GM12878 (cell line): ENCODE measurements around the gene CDK17. TPM values are rescaled to one million over a fixed set of nuclear protein-coding genes. Genes with fewer than 3 reads are reported as not detected.
A peak's percentile ranks its signal among the peaks of the same experiment; 100 is the strongest.

Experiments
- BMI1 ChIP-seq: fragments of 450-650 bp; IDR thresholded peaks from 2 replicates; pipeline ENCODE4 v1.6.1; 2016; ENCODE audit warnings: mild to moderate bottlenecking, moderate library complexity, borderline replicate concordance
- CHD4 ChIP-seq: fragments of 200-600 bp; sonication (generic); IDR thresholded peaks from 2 replicates; pipeline ENCODE4 v1.6.1; 2016; ENCODE audit warnings: mild to moderate bottlenecking
- E4F1 ChIP-seq: fragments of 450-650 bp; IDR thresholded peaks from 2 replicates; pipeline ENCODE4 v1.6.1; 2018; ENCODE audit warnings: borderline replicate concordance, mild to moderate bottlenecking; ENCODE audit not compliant: partially characterized antibody
- FOXK2 ChIP-seq: fragments of 450-650 bp; IDR thresholded peaks from 2 replicates; pipeline ENCODE4 v1.6.1; 2017; ENCODE audit warnings: mild to moderate bottlenecking, moderate library complexity
- IRF4 ChIP-seq: IDR thresholded peaks from 2 replicates; pipeline ENCODE4 v1.6.1; 2011; ENCODE audit warnings: low read depth, low read length
- MLLT1 ChIP-seq: fragments of 450-650 bp; IDR thresholded peaks from 2 replicates; pipeline ENCODE4 v1.6.1; 2016; ENCODE audit warnings: mild to moderate bottlenecking
- MYB ChIP-seq: fragments of 150-350 bp; IDR thresholded peaks from 2 replicates; pipeline ENCODE4 v1.6.1; 2014; ENCODE audit warnings: mild to moderate bottlenecking, low read depth, low read length, borderline replicate concordance
- NR2C2 ChIP-seq: IDR thresholded peaks from 2 replicates; pipeline ENCODE4 v1.6.1; 2011; ENCODE audit warnings: borderline replicate concordance, low read depth; ENCODE audit not compliant: control insufficient read depth, insufficient read length
- PKNOX1 ChIP-seq: fragments of 450-650 bp; IDR thresholded peaks from 2 replicates; pipeline ENCODE4 v1.6.1; 2016; ENCODE audit warnings: mild to moderate bottlenecking
- POLR2AphosphoS2 ChIP-seq: IDR thresholded peaks from 2 replicates; pipeline ENCODE4 v1.6.1; 2011; ENCODE audit warnings: low read depth, mild to moderate bottlenecking, low read length, improper control_type of control experiment, moderate library complexity
- RB1 ChIP-seq: fragments of 450-650 bp; formaldehyde crosslinking; IDR thresholded peaks from 2 replicates; pipeline ENCODE4 v1.6.1; 2017; ENCODE audit warnings: mild to moderate bottlenecking, borderline replicate concordance
- RELB ChIP-seq: fragments of 450-650 bp; IDR thresholded peaks from 2 replicates; pipeline ENCODE4 v1.6.1; 2017; ENCODE audit warnings: low read depth, mild to moderate bottlenecking, moderate library complexity
- SMC3 ChIP-seq: IDR thresholded peaks from 2 replicates; pipeline ENCODE4 v1.6.1; 2011; ENCODE audit warnings: low read length, improper control_type of control experiment, borderline replicate concordance
- SP1 ChIP-seq: IDR thresholded peaks from one replicate; pipeline ENCODE4 v1.6.1; 2011; ENCODE audit warnings: low read depth, low read length
- SPI1 ChIP-seq: IDR thresholded peaks from 2 replicates; pipeline ENCODE4 v1.6.1; 2011; ENCODE audit warnings: low read depth, mild to moderate bottlenecking, low read length, moderate library complexity, borderline replicate concordance; ENCODE audit not compliant: insufficient read depth
- SREBF1 ChIP-seq: IDR thresholded peaks from 2 replicates; pipeline ENCODE4 v1.6.1; 2012; ENCODE audit warnings: mild to moderate bottlenecking, low read length
- USF1 ChIP-seq: IDR thresholded peaks from 2 replicates; pipeline ENCODE4 v1.6.1; 2011; ENCODE audit warnings: borderline replicate concordance, low read depth, mild to moderate bottlenecking, moderate library complexity, mixed read lengths, low read length; ENCODE audit not compliant: insufficient read depth; ENCODE audit errors: extremely low read length
- YBX1 ChIP-seq: fragments of 450-650 bp; IDR thresholded peaks from 2 replicates; pipeline ENCODE4 v1.6.1; 2016; ENCODE audit warnings: antibody characterized with exemption
- ZBTB33 ChIP-seq: fragments of 450-650 bp; IDR thresholded peaks from 2 replicates; pipeline ENCODE4 v1.6.1; 2017; ENCODE audit warnings: mild to moderate bottlenecking
- ZNF217 ChIP-seq: fragments of 450-650 bp; IDR thresholded peaks from 2 replicates; pipeline ENCODE4 v1.6.1; 2017; ENCODE audit warnings: antibody characterized with exemption, mild to moderate bottlenecking
- ZSCAN29 ChIP-seq: fragments of 450-650 bp; IDR thresholded peaks from 2 replicates; pipeline ENCODE4 v1.6.1; 2017; ENCODE audit warnings: mild to moderate bottlenecking, moderate library complexity
- polyA plus RNA-seq, 11 experiments: library from polyadenylated mRNA; depleted of rRNA in 4 of 11; unstranded in 6 of 11; stranded (reverse) in 5 of 11; fragments of >200 nt; fragmentation: Nextera tagmentation in 4 of 11; fragmentation: Illumina TruSeq in 1 of 11; extraction: Ambion mirVana in 4 of 11; extraction: Trizol in 1 of 11; gene quantifications; 1 replicate in 1 of 11; 2 replicates in 10 of 11; pipeline versions ENCODE4 v1.2.1 to v1.2.3, GENCODE V29; 2011 to 2016; ENCODE audit warnings: inconsistent platforms in 2 of 11, missing spikeins in 2 of 11, low read depth in 1 of 11
- total RNA-seq, 4 experiments: library from RNA; depleted of rRNA in 3 of 4; stranded (reverse); fragments of >200 nt in 3 of 4; fragmentation: Illumina TruSeq in 1 of 4; extraction: Trizol in 1 of 4; gene quantifications; 2 replicates each; pipeline versions ENCODE4 v1.2.1 to v1.2.3, GENCODE V29; 2013 to 2021

The CDK17 gene
- total and polyA plus RNA-seq, 10 of the 15 experiments (the other 5 are each of a cell fraction or from before 2014, with no cell fraction given), result 5.6 to 45.6 (median 18.3) TPM

- TF ChIP-seq MLLT1 (no peak), SREBF1 (no peak), CHD4 (no peak), POLR2AphosphoS2 (no peak; the same call in 1 of the 2 replicates), PKNOX1 (no peak), FOXK2 (no peak), E4F1 (no peak), SMC3 (peak; percentile 7; the same call in 1 of the 2 replicates), RELB (no peak), USF1 (no peak), SPI1 (no peak), YBX1 (no peak), ZNF217 (peak; percentile 86), RB1 (peak; percentile 87), ZSCAN29 (peak; percentile 65; the same call in 1 of the 2 replicates), ZBTB33 (no peak), BMI1 (no peak), MYB (no peak), IRF4 (no peak), NR2C2 (no peak), SP1 (no peak)
These were observed at the start of gene CDK17 (continued) for GRCh38 chr12:96399919-96400630.
